ENCODE measurements around the gene PAX2. TPM values are rescaled to one million over a fixed set of nuclear protein-coding genes. Genes with fewer than 3 reads are reported as not detected.

Gene PAX2
- total and polyA plus RNA-seq, 2 of the 8 experiments (the other 6 are each of a cell fraction or from before 2014, with no cell fraction given) = 0.02 TPM; not detected in 1

DNA sequence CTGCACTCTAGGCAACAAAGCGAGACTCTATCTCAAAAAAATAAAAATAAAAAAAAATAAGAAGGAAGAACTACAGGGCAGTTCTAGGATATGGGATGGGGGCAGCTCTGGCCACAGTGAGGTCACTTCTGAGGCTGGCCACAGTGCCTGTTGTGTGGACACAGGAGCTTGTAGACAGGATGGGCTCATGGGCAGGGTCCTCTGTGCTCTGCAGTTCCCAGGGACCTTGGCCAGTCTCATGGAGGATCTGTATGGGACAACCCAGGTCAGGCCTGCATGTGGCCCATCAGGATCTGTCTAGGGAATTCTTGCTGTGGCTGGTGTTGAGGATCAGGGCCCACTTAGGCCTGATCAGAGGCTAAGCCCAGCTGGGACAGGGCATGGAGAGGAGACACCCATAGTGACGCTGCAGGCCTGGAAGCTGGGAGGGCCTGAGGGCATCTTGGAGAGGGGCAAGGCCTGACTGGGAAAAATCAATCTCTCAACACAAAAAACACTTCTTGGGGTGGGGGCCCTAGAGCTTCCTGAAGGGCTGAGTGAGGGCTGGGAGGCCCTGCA lies 19.4 kb upstream of the PAX2 start:
- Histone ChIP-seq H3K14ac (ENCODE audit: insufficient read length) (no peak overlapping the region), H3K9ac (replicated peaks in 1 of 4; ENCODE audit: extremely low read depth in 1 of 4, low read depth in 3 of 4, low read length in 3 of 4) (no peak overlapping the region), H3K9me3 (ENCODE audit: insufficient read depth in 2 of 2, low read depth in 1 of 2, low read length in 1 of 2) (no peaks in the 10 kb centered on the region), H3K23me2 (ENCODE audit: low read depth, low read length) (peaks cover 2% of the 10 kb centered on the region; the same call in 1 of the 2 replicates), H2BK20ac (ENCODE audit: low read length) (no peak overlapping the region; the same call in 1 of the 2 replicates), H3K79me1 (ENCODE audit: low read depth, low read length) (no peaks in the 10 kb centered on the region), H3K4me2 (ENCODE audit: insufficient read depth in 1 of 2, low read depth in 2 of 2, low read length in 2 of 2) (no peak overlapping the region), H3K4me3 (ENCODE audit: extremely low read depth in 1 of 4, insufficient read depth in 2 of 4, low read depth in 3 of 4, low read length in 4 of 4) (no peak overlapping the region), H4K8ac (ENCODE audit: extremely low read depth, insufficient read depth, low read length) (no peak overlapping the region), H3K27me3 (replicated peaks in 1 of 4; ENCODE audit: control insufficient read depth in 3 of 4, extremely low read depth in 1 of 4, insufficient read depth in 3 of 4, low read length in 3 of 4) (peaks cover 86 to 98% (median 95%) of the 10 kb centered on the region in 4 experiments), H2AK5ac (ENCODE audit: low read depth, low read length) (peak overlapping the region; percentile 45; the same call in 1 of the 2 replicates), H3K23ac (ENCODE audit: insufficient read length) (no peak overlapping the region), H2AFZ (ENCODE audit: low read length) (no peak overlapping the region), H3K36me3 (ENCODE audit: control insufficient read depth in 2 of 4, insufficient read depth in 4 of 4, low read length in 3 of 4) (peaks cover 0 to 11% (median 0%) of the 10 kb centered on the region in 4 experiments; a peak in 1 of 8 replicates), H2BK120ac (replicated peaks; ENCODE audit: low read depth, low read length) (no peak overlapping the region), H3K79me2 (ENCODE audit: control insufficient read depth in 1 of 2, insufficient read depth in 2 of 2, low read length in 2 of 2) (no peaks in the 10 kb centered on the region), H3K4me1 (replicated peaks in 1 of 4; ENCODE audit: control insufficient read depth in 3 of 4, insufficient read depth in 4 of 4, low read length in 3 of 4) (peaks cover under 1 to 12% (median 2%) of the 10 kb centered on the region in 4 experiments; a peak in 6 of 7 replicates), H4K91ac (replicated peaks; ENCODE audit: insufficient read length, low read length) (no peak overlapping the region), H4K5ac (ENCODE audit: insufficient read length, low read depth, low read length) (no peak overlapping the region), H4K20me1 (replicated peaks in 1 of 2; ENCODE audit: control insufficient read depth in 1 of 2, insufficient read depth in 2 of 2, low read length in 2 of 2) (peaks cover 16 to 23% of the 10 kb centered on the region in 2 experiments), H3K27ac (ENCODE audit: low read depth, low read length) (no peak overlapping the region), H2BK12ac (ENCODE audit: low read depth, low read length) (peak overlapping the region; percentile 50; the same call in 1 of the 2 replicates), H3K18ac (ENCODE audit: extremely low read depth, low read length) (no peak overlapping the region), H2BK5ac (ENCODE audit: low read depth, low read length) (no peak overlapping the region), H2BK15ac (ENCODE audit: low read length) (no peak overlapping the region), H3K4ac (replicated peaks; ENCODE audit: insufficient read length, low read depth, low read length) (no peak overlapping the region), H3K56ac (replicated peaks; ENCODE audit: insufficient read length, low read depth, low read length) (no peak overlapping the region)
- no peak for TF ChIP-seq CEBPB (IDR thresholded peaks at IDR 0.05; ENCODE audit: low read depth, low read length)
- no peak for TF ChIP-seq ASH2L (IDR thresholded peaks at IDR 0.05; ENCODE audit: low read length)
- TF ChIP-seq POLR2A (IDR thresholded peaks at IDR 0.05; ENCODE audit: control extremely low read depth in 1 of 2, low read depth in 2 of 2, low read length in 2 of 2) = no peak
- no peak for TF ChIP-seq TBP (IDR thresholded peaks at IDR 0.05; ENCODE audit: low read depth, low read length)
- no peak for TF ChIP-seq HDAC6 (IDR thresholded peaks at IDR 0.05; ENCODE audit: low read depth, low read length)
- no peak for TF ChIP-seq RXRA (IDR thresholded peaks at IDR 0.05; ENCODE audit: insufficient read depth, low read depth, low read length)
- TF ChIP-seq YY1 (IDR thresholded peaks at IDR 0.05; ENCODE audit: low read depth, low read length) = no peak
- no peak for TF ChIP-seq SP1 (IDR thresholded peaks at IDR 0.05; ENCODE audit: low read depth, low read length)
- TF ChIP-seq EGR1 (IDR thresholded peaks at IDR 0.05; ENCODE audit: borderline replicate concordance, low read depth, low read length) = no peak
- TF ChIP-seq SUZ12 (IDR thresholded peaks at IDR 0.05; ENCODE audit: low read length) = no peak
- WGBS, 2 experiments (ENCODE audit: extremely low coverage in 1 of 2, insufficient coverage in 1 of 2, insufficient read length in 1 of 2, insufficient replicate concordance in 2 of 2, low coverage in 1 of 2, low lambda C conversion rate in 2 of 2, missing lambda C conversion rate in 1 of 2) = 96% methylated on average over 2 of the region's 2 CpGs; no CpG with 5 or more reads in 1 of the 2 experiments
- CTCF ChIA-PET (ENCODE audit: partially characterized antibody) = interaction anchor here (0.8 to 7.5 kb wide), 13 partner anchors 10 to 416 kb away, joined by 3 to 95 read pairs (median 4); no protein-coding TSS in a partner anchor
- DNase-seq (ENCODE audit: low read depth in 1 of 2, low spot score in 2 of 2) (no peak), FAIRE-seq (no peak)
- POLR2A ChIA-PET (ENCODE audit: partially characterized antibody) = interaction anchor here (1.3 kb wide), 1 partner anchor 163 kb away, joined by 4 read pairs; no protein-coding TSS in a partner anchor

All from H1 (cell line).